Spleen (tissue), 7 donors: ENCODE data around the gene RBM14.

Experiments
- POLR2A ChIP-seq, 3 donors: fragments of 450-650 bp; IDR thresholded peaks; one replicate each; pipeline ENCODE4 v1.5.1; 2017; ENCODE audit warnings: antibody characterized with exemption in 3 of 3, mild to moderate bottlenecking in 1 of 3
- POLR2AphosphoS5 ChIP-seq, 3 donors: sonication (generic); formaldehyde crosslinking; IDR thresholded peaks; one replicate each; pipeline ENCODE4 v1.5.1; 2017; ENCODE audit warnings: antibody characterized with exemption in 3 of 3
- TF ChIP-seq, protein P1 (sequence below), 11 experiments: fragments of 200-600 bp in 7 of 11; fragments of 450-650 bp in 4 of 11; sonication (generic) in 4 of 11; IDR thresholded peaks in 8 of 11; conservative IDR thresholded peaks in 3 of 11; 1 replicate in 7 of 11; 2 replicates in 4 of 11; pipeline versions ENCODE4 v1.4.0 to v1.8.0; 2016 to 2021; ENCODE audit warnings: antibody characterized with exemption in 11 of 11, inconsistent platforms in 4 of 11, mild to moderate bottlenecking in 1 of 11
- donor health status: DM: no; HTN: no; CAD: no; lungs with moderate emphysema.
- donor health status: DM: no; HTN: no; CAD: no.
- donor health status: DM: no; HTN: no; CAD: no.

DNA sequence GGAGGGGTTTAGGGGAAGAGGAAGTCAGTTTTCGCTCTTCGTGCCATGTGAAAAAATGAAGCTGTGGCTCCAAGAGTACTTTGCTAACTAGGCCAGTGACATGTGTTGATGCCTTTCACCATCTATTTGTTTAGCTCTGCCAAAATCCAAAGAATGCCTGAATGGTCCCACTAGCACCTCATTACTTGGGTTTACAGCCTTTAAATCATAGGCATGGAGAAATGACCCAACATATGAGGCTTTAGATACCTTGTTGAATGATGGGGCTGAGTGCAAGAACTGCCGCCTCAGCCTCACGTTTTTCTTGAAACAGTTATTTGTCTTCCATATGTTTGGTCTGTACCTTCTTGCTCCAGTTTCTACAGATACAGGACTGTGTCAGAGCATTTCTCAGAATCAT is 30.4 kb downstream of the RBM14 start:
- TF ChIP-seq, protein P1, sequence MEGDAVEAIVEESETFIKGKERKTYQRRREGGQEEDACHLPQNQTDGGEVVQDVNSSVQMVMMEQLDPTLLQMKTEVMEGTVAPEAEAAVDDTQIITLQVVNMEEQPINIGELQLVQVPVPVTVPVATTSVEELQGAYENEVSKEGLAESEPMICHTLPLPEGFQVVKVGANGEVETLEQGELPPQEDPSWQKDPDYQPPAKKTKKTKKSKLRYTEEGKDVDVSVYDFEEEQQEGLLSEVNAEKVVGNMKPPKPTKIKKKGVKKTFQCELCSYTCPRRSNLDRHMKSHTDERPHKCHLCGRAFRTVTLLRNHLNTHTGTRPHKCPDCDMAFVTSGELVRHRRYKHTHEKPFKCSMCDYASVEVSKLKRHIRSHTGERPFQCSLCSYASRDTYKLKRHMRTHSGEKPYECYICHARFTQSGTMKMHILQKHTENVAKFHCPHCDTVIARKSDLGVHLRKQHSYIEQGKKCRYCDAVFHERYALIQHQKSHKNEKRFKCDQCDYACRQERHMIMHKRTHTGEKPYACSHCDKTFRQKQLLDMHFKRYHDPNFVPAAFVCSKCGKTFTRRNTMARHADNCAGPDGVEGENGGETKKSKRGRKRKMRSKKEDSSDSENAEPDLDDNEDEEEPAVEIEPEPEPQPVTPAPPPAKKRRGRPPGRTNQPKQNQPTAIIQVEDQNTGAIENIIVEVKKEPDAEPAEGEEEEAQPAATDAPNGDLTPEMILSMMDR (IDR thresholded peaks at IDR 0.05 in 8 of 11, conservative IDR thresholded peaks at IDR 0.05 in 3 of 11): no peak
- TF ChIP-seq POLR2AphosphoS5 (IDR thresholded peaks at IDR 0.05) (no peak), POLR2A (IDR thresholded peaks at IDR 0.05) (no peak)
